OCI-LY7 (cell line): ENCODE results near the gene C7orf25. TPM values are rescaled to one million over a fixed set of nuclear protein-coding genes. Genes with fewer than 3 reads are reported as not detected.

Source experiments
- BruUV-seq: library from RNA; stranded (reverse); fragments of 400-500 nt; replicated peaks from 2 replicates; lab custom pipeline; 2021; lab: Mats Ljungman, UMichigan
- CTCF ChIA-PET: fragments of 300-600 bp; sonication (Branson Sonifier 250); formaldehyde crosslinking; loops from one replicate; lab custom pipeline; 2022; ENCODE audit warnings: antibody characterized with exemption; ENCODE audit not compliant: unreplicated experiment; lab: Charles Lee
- POLR2A ChIA-PET: fragments of 300-600 bp; sonication (Branson Sonifier 250); formaldehyde crosslinking; loops from one replicate; lab custom pipeline; 2022; ENCODE audit warnings: antibody characterized with exemption; lab: Charles Lee
- DNase-seq: peaks from one replicate; pipeline ENCODE4 v3.0.0-alpha.2; 2015; ENCODE audit warnings: low spot score
- H2AFZ ChIP-seq: fragments of 200-600 bp; sonication (generic), shearing (Covaris generic); 2 replicates; pipeline ENCODE4 v1.6.1; 2014; ENCODE audit warnings: mild to moderate bottlenecking, antibody characterized with exemption, low read length, moderate library complexity
- H3K27ac ChIP-seq: fragments of 200-600 bp; sonication (generic); 2 replicates; pipeline ENCODE4 v1.5.1; 2014; ENCODE audit warnings: mixed run types, low read depth, mild to moderate bottlenecking, moderate library complexity, low read length, inconsistent platforms; ENCODE audit not compliant: poor library complexity, severe bottlenecking
- H3K36me3 ChIP-seq: fragments of 200-600 bp; sonication (generic); 2 replicates; pipeline ENCODE4 v1.6.1; 2014; ENCODE audit warnings: mild to moderate bottlenecking, antibody characterized with exemption, low read length, moderate library complexity, mixed read lengths; ENCODE audit not compliant: insufficient read depth
- H3K4me1 ChIP-seq: fragments of 200-600 bp; sonication (generic); 2 replicates; pipeline ENCODE4 v1.5.1; 2014; ENCODE audit warnings: mild to moderate bottlenecking, low read length; ENCODE audit not compliant: insufficient read depth, poor library complexity, severe bottlenecking
- H3K4me2 ChIP-seq: fragments of 200-600 bp; sonication (generic); 2 replicates; pipeline ENCODE4 v1.6.1; 2014; ENCODE audit warnings: mild to moderate bottlenecking, low read length
- H3K4me3 ChIP-seq: fragments of 200-600 bp; sonication (generic); 2 replicates; pipeline ENCODE4 v1.5.1; 2014; ENCODE audit warnings: mild to moderate bottlenecking, low read depth, low read length; ENCODE audit not compliant: poor library complexity, severe bottlenecking
- H3K79me2 ChIP-seq: fragments of 200-600 bp; sonication (generic); 2 replicates; pipeline ENCODE4 v1.6.1; 2016; ENCODE audit warnings: low read depth, mild to moderate bottlenecking, low read length, moderate library complexity, mixed read lengths; ENCODE audit not compliant: insufficient read depth
- H3K9me2 ChIP-seq: fragments of 200-600 bp; sonication (generic); 2 replicates; pipeline ENCODE4 v1.6.1; 2016; ENCODE audit warnings: mild to moderate bottlenecking, low read length, mixed read lengths; ENCODE audit not compliant: insufficient read depth
- H3K9me3 ChIP-seq: fragments of 200-600 bp; sonication (generic); 2 replicates; pipeline ENCODE4 v1.6.1; 2014; ENCODE audit warnings: mild to moderate bottlenecking, mixed run types, low read length, mixed read lengths
- H4K20me1 ChIP-seq: fragments of 200-600 bp; sonication (generic); 2 replicates; pipeline ENCODE4 v1.6.1; 2014; ENCODE audit warnings: mild to moderate bottlenecking, antibody characterized with exemption, low read length, moderate library complexity, mixed read lengths; ENCODE audit not compliant: insufficient read depth
- EZH2phosphoT487 ChIP-seq: fragments of 200-600 bp; sonication (generic); IDR thresholded peaks from 2 replicates; pipeline ENCODE4 v1.6.1; 2018; ENCODE audit warnings: low read depth, borderline replicate concordance, mild to moderate bottlenecking, mixed run types, antibody characterized with exemption, low read length, moderate library complexity, mixed read lengths
- intact Hi-C: fragments of 100-400 bp; cut with micrococcal nuclease; formaldehyde crosslinking; loops from one replicate; pipeline ENCODE4 v1.10.0; 2022; ENCODE audit not compliant: unreplicated experiment
- total RNA-seq, 2 experiments: library from RNA; depleted of rRNA in 1 of 2; stranded (reverse); fragments of >200 nt in 1 of 2; shearing (Covaris generic) in 1 of 2; gene quantifications; 2 replicates each; pipeline ENCODE4 v1.2.3, GENCODE V29; 2014 to 2022
- TF ChIP-seq, protein P1 (sequence below): fragments of 200-600 bp; sonication (generic); conservative IDR thresholded peaks from 2 replicates; pipeline ENCODE4 v1.5.1; 2014; ENCODE audit warnings: mild to moderate bottlenecking, antibody characterized with exemption, low read length, moderate library complexity, mixed read lengths

The C7orf25 gene
- total RNA-seq, 2 experiments from 2014 or later, result 6.0 to 9.1 TPM

DNA sequence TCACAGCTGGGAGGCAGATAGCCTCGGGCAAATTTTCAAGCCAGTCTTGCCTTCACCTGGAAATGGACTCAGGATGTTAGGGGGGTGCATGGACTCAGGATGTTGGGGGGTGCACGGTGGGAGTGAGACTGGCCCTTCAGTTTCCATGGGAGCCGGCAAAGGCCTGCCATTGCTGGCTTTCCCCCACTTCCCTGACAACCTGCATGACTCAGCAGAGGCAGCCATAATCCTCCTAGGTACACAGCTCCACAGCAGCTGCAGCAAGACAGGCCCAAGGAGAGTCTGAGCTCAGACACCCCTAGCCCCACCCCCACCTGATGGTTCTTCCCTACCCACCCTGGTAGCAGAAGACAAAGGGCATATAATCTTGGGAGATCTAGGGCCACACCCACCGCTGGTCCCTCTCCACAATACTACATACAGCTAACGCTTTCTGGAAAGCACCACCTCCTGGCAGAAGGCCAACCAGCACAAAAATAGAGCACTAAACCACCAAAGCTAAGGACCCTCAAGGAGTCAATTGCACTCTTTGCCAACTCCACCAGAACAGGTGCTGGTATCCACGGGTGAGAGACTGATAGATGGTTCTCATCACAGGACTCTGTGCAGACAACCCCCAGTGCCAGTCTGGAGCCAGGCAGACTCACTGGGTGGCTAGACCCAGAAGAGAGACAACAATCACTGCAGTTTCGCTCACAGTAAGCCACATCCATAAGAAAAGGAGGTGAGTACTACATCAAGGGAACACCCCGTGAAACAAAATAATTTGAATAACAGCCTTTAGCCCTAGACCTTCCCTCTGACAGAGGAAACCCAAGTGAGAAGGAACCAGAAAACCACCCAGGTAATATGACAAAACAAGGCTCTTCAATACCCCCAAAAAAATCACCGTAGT, 18.3 kb downstream of the C7orf25 start:
- no peaks in the 10 kb centered on the region for H3K79me2 ChIP-seq
- H4K20me1 ChIP-seq, result no peaks in the 10 kb centered on the region
- DNase-seq, result no peak
- TF ChIP-seq EZH2phosphoT487, result no peak
- TF ChIP-seq, protein P1, sequence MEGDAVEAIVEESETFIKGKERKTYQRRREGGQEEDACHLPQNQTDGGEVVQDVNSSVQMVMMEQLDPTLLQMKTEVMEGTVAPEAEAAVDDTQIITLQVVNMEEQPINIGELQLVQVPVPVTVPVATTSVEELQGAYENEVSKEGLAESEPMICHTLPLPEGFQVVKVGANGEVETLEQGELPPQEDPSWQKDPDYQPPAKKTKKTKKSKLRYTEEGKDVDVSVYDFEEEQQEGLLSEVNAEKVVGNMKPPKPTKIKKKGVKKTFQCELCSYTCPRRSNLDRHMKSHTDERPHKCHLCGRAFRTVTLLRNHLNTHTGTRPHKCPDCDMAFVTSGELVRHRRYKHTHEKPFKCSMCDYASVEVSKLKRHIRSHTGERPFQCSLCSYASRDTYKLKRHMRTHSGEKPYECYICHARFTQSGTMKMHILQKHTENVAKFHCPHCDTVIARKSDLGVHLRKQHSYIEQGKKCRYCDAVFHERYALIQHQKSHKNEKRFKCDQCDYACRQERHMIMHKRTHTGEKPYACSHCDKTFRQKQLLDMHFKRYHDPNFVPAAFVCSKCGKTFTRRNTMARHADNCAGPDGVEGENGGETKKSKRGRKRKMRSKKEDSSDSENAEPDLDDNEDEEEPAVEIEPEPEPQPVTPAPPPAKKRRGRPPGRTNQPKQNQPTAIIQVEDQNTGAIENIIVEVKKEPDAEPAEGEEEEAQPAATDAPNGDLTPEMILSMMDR, result no peak
- 0 out of 2 replicates have a peak, but pooled peaks cover 4% of the 10 kb centered on the region for H3K9me3 ChIP-seq
- POLR2A ChIA-PET, result interaction anchor here (0.6 to 1.1 kb wide), 2 partner anchors 17 to 457 kb away, joined by 3 to 5 read pairs; no protein-coding TSS in a partner anchor
- CTCF ChIA-PET, result no interaction called here
- no peaks in the 10 kb centered on the region for H3K9me2 ChIP-seq
- no peak overlapping the region for H3K4me3 ChIP-seq
- peaks cover 18% of the 10 kb centered on the region for H3K4me1 ChIP-seq
- H3K4me2 ChIP-seq, result no peak overlapping the region
- H2AFZ ChIP-seq, result no peak overlapping the region
- H3K27ac ChIP-seq, result no peak overlapping the region
- BruUV-seq, result no TSS peak
- intact Hi-C loops, result no loop called here
- no peaks in the 10 kb centered on the region for H3K36me3 ChIP-seq

GRCh38 chr7:42886893-42887505, 24.9 kb downstream of the C7orf25 start:
- no peaks in the 10 kb centered on the region for H3K79me2 ChIP-seq
- ChIA-PET CTCF (interaction anchor here (0.6 kb wide), 1 partner anchor 46 kb away, joined by 3 read pairs; no protein-coding TSS in a partner anchor), POLR2A (interaction anchor here (0.6 to 2.4 kb wide), 17 partner anchors 9 to 773 kb away, joined by 3 to 25 read pairs (median 3); partner anchors contain the start of genes C7orf25, MRPL32 and PSMA2)
- H3K27ac ChIP-seq, result peak overlapping the region; percentile 78
- intact Hi-C loops, result no loop called here
- peaks cover 77% of the 10 kb centered on the region for H3K4me1 ChIP-seq
- peak overlapping the region; percentile 75 for H3K4me2 ChIP-seq
- H3K4me3 ChIP-seq, result peak overlapping the region; percentile 68
- DNase-seq, result no peak
- H2AFZ ChIP-seq, result peak overlapping the region; percentile 92
- H3K9me2 ChIP-seq, result no peaks in the 10 kb centered on the region
- no peak for TF ChIP-seq EZH2phosphoT487
- TF ChIP-seq, protein P1, result no peak
- no peaks in the 10 kb centered on the region; the same call in 1 of the 2 replicates for H3K9me3 ChIP-seq
- H4K20me1 ChIP-seq, result no peaks in the 10 kb centered on the region
- no TSS peak for BruUV-seq
- H3K36me3 ChIP-seq, result no peaks in the 10 kb centered on the region; the same call in 1 of the 2 replicates
